ENCODE measurements around the gene PMS1.
A peak's percentile ranks its signal among the peaks of the same experiment; 100 is the strongest.
"Not testable (repeated sequence)": the region's sequence is repeated elsewhere in the genome, so short reads cannot be mapped to it uniquely, and the experiment has no call there.

The PMS1 gene

GRCh38 chr2:189783927-189784867 lies at the start of gene PMS1, which contains the start of gene ORMDL1:
PMS1 (plus strand) TSS chr2:189784450; CDS start chr2:189791810, 7,360 bp downstream.
ORMDL1 (minus strand) TSS chr2:189784339; CDS start chr2:189782595, 1,744 bp downstream.
- DNase-seq: peak; percentile 92

- peak; percentile 6 for DNase-seq
Measured at GRCh38 chr2:189751080-189751658, 33.1 kb upstream of the PMS1 start.

GRCh38 chr2:189756311-189756952 lies 27.8 kb upstream of the PMS1 start:
- DNase-seq: no peak

DNA sequence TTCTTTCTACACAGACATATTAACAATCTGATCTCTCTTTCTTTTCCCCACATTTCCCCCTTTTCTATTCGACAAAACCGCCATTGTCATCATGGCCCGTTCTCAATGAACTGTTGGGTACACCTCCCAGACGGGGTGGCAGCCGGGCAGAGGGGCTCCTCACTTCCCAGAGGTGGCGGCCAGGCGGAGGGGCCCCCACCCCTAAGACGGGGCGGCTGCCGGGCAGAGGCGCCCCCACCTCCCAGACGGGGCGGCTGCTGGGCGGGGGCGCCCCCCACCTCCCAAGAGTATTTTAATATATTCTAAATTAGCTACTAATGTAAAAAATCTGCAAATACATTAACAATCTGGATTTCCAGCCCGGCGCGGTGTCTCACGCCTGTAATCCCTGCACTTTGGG lies 24.1 kb upstream of the PMS1 start:
- not testable (repeated sequence) for DNase-seq

GRCh38 chr2:189762229-189762550 lies 22.1 kb upstream of the PMS1 start:
- no peak for DNase-seq

DNA sequence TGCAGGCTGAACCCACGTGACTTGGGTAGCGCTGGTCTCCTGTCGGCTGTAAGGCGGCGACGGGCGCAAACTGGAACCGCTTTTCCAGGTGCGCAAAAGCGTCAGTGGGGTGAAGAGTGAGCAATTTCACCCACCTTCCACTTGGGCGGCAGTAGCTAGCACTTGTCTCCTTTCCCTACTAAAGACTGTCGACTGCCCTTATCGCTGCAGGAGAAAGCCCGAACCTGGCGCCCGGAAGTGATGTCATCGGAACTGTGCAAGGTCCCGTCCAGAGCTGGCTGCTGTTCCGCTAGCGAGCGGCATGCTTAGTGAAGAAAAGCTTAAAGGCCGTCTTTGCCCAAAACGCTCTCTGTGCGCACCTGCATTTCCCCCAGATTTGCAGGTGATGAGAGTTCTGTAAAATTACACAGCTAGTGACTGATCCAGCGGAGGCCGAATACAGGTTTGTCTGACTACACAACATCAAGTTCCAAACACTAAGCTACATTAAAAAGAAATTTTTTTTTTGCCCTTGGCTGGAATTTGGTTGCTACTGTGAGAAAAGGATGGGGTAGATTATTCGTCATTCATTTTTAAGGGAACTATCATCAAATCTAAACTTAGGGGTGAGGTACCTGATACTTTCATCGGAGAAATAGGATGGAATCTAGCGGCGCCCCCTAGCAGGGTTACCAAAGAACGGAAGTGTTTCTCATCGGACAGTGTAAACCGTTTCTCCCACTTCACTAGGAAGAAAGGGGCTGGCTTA lies 21.5 kb upstream of the PMS1 start, which contains the start of gene OSGEPL1:
Gene OSGEPL1, minus strand, starts transcription at position 242 of the 748 bp plus-strand sequence. CDS start 1,152 bp downstream, outside the sequence.
- DNase-seq: peak; percentile 90

DNA sequence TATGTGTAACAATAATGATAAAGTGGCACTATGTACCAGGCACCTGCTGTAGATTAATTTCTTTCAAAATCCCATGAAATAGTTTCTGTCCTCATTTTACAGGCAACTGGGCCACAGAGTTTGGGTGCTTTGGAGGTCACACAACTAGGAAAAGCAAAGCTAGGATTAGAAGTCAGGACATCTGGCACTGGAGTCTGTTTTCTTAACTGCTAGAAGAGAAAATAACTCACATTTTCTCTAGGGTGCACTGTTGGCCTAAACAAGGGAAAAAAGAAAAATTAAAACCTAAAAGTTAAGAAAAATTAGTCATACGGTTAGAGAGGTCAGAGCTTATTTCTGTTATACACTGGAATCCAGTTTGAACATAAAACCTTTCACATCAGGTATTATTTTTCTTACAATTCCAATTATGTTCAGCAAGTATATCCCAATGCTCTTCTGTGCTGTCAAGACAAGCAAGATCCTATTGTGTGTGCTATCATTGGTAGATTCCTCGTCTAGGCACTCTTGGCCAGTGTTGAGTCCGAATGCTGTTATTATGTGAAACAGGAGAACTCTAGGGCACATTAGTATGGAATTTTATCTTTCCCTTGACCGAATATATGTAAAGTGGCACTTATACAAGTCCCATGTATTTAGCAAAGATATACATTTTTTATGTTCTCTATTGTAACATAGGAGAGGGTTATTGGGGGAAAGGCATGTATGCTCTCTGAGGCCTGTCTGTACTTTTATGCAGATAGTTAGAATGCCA lies 20.2 kb upstream of the PMS1 start:
- no peak for DNase-seq

GRCh38 chr2:189770590-189771322 lies 13.5 kb upstream of the PMS1 start:
- DNase-seq: no peak

DNA sequence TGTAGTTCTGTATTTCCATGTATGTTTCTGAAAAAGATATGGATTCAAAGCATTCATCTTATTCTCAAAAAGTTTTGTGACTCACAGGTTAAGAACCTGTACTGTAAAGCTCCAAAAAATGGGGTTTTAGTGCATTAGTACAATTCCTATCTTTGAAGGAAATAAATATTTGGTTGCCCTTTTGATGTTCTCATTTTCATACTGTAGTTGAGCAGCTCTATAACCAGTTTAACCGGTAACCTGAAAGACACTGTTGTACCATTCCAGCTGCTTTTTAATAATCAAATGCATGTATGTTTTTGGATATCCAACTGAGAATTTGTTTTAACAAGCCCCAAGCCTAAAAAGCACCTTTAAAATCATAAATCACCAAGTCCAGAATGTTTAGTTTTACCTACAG lies 12.0 kb upstream of the PMS1 start:
- DNase-seq: no peak

DNA sequence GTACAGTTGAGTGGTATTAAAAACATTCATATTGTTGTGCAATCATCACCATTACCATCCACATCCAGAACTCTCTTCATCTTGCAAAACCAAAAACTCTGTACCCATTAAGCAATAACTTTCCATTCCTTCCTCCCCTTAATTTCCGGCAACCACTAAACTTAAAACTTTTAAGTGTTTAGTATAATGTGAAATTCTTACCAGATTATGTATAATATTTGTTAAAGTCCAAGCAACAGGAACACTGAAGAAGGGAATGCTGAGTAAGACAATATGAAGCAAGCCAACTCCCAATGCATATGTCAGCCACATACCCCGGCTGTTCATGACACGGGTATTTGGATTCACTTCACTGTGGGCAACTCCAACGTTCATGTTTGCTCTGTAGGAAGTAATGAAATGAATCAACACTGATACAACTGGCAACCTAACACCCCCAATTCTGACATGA lies 2.0 kb upstream of the PMS1 start:
- no peak for DNase-seq

GRCh38 chr2:189783451-189783926 lies 761 bp upstream of the PMS1 start:
- DNase-seq: no peak

DNA sequence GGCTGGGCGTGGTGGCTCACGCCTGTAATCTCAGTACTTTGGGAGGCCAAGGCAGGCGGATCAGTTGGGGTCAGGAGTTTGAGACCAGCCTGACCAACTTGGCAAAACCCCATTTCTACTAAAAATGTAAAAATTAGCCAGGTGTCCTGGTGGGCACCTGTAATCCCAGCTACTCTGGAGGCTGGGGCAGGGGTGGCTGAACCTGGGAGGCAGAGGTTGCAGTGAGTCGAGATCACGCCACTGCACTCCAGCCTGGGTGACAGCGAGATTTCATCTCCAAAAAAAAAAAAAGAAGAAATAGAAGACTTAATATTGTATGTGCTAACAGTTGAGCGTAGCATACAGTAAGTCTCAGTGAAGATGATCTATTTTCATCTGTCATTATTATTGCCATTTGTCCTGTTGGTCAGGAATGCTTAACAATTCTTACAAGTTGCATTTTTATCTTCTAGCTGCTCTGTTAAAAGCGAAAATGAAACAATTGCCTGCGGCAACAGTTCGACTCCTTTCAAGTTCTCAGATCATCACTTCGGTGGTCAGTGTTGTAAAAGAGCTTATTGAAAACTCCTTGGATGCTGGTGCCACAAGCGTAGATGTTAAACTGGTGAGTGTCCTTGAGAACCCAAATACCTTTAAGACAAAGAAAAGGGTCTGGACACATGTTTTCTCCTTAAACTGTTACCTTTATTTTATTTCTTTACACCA lies 7.2 kb downstream of the PMS1 start:
- no peak for DNase-seq

DNA sequence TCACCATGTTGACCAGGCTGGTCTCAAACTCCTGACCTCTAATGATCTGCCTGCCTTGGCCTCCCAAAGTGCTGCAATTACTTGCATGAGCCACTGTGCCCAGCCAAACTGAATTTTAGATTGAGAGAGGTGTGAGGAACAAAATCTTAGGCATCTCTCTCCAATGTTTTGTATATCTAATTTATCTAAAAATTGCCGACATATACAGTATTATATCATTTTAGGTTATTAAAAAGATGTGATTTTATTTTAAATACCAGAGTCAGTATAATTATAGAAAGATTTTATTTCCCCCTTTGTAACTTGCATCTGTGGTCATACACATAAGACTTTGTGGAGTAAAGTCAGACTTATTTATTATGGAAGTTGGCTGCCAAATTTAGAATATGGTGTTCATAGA lies 10.1 kb downstream of the PMS1 start:
- DNase-seq: no peak

- no peak for DNase-seq
Measured at GRCh38 chr2:189797902-189798301, 13.7 kb downstream of the PMS1 start.

GRCh38 chr2:189798312-189799029 lies 14.2 kb downstream of the PMS1 start:
- DNase-seq: no peak

- DNase-seq: no peak
Measured at GRCh38 chr2:189799030-189799331, 14.7 kb downstream of the PMS1 start.

- DNase-seq: no peak
Measured at GRCh38 chr2:189799531-189799930, 15.3 kb downstream of the PMS1 start.

DNA sequence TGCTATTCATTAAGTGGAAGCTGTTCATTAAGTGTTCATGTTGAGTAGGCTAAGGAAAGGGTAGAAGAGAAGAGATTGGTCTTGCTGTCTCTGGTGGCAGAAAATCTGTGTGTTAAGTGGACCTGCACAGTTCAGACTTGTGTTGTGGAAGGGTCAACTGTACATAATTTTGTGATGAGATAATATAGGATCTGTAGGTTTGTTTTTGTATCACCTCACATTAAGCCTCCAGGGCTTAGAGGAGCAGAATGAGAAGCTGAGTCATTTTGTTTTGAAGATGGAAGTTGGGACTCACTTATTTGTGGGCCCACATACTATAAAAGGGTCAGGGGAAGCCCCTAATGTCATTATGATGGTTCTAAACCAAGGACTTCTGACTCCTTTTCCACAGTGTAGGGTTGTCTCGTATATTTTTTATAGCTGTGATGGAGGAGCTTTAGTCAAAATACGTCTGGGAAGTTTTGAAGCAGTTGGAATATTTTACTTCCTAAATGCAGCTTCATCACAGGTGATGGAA lies 18.2 kb downstream of the PMS1 start:
- no peak for DNase-seq

- DNase-seq: no peak
Measured at GRCh38 chr2:189803431-189803830, 19.2 kb downstream of the PMS1 start.
